CD8-positive, alpha-beta memory T cell (primary cell): Measurements from ENCODE around the gene ITGB5. TPM values are rescaled to one million over a fixed set of nuclear protein-coding genes. Genes with fewer than 3 reads are reported as not detected.
A peak's percentile ranks its signal among the peaks of the same experiment; 100 is the strongest.

Experiments used
- CTCF ChIA-PET: fragments of 350-600 bp; sonication (Branson Sonifier 250); formaldehyde crosslinking; loops from one replicate; lab custom pipeline; 2021; ENCODE audit warnings: antibody characterized with exemption; lab: Charles Lee
- POLR2A ChIA-PET: fragments of 350-600 bp; sonication (Branson Sonifier 250); formaldehyde crosslinking; loops from one replicate; lab custom pipeline; 2021; ENCODE audit warnings: antibody characterized with exemption; lab: Charles Lee
- DNase-seq, 5 donors: peaks; one replicate each; pipeline versions ENCODE4 v3.0.0 to v3.0.0-alpha.2; 2020 to 2022; ENCODE audit warnings: mixed read lengths in 1 of 5
- H3K27ac ChIP-seq: one replicate; pipeline ENCODE4 v1.7.0; 2013; ENCODE audit warnings: low read depth, mild to moderate bottlenecking, low read length, moderate library complexity
- H3K27me3 ChIP-seq: 2 replicates; pipeline ENCODE4 v1.7.0; 2013; ENCODE audit warnings: low read length, mild to moderate bottlenecking; ENCODE audit not compliant: insufficient read depth, poor library complexity, severe bottlenecking
- H3K36me3 ChIP-seq: 2 replicates; pipeline ENCODE4 v1.7.0; 2013; ENCODE audit warnings: mild to moderate bottlenecking, low read length, moderate library complexity; ENCODE audit not compliant: insufficient read depth
- H3K4me1 ChIP-seq: 2 replicates; pipeline ENCODE4 v1.7.0; 2013; ENCODE audit warnings: mild to moderate bottlenecking, low read length, moderate library complexity; ENCODE audit not compliant: insufficient read depth
- H3K4me3 ChIP-seq: 2 replicates; pipeline ENCODE4 v1.7.0; 2013; ENCODE audit warnings: mild to moderate bottlenecking, low read length
- H3K9me3 ChIP-seq: 2 replicates; pipeline ENCODE4 v1.7.0; 2013; ENCODE audit warnings: mild to moderate bottlenecking, low read length
- H3K27ac Mint-ChIP-seq, 8 donors: one replicate each; pipeline ENCODE4 v1.8.0; 2020 to 2021; ENCODE audit warnings: mixed read lengths in 8 of 8, mild to moderate bottlenecking in 6 of 8, inconsistent platforms in 3 of 8, moderate library complexity in 3 of 8
- H3K27me3 Mint-ChIP-seq, 2 donors: one replicate each; pipeline ENCODE4 v1.8.0; 2020 to 2021; ENCODE audit warnings: mixed read lengths in 2 of 2, mild to moderate bottlenecking in 1 of 2, moderate library complexity in 1 of 2
- H3K36me3 Mint-ChIP-seq, 3 donors: one replicate each; pipeline ENCODE4 v1.8.0; 2020 to 2021; ENCODE audit warnings: mixed read lengths in 3 of 3, inconsistent platforms in 1 of 3, mild to moderate bottlenecking in 1 of 3
- H3K4me1 Mint-ChIP-seq, 3 donors: one replicate each; pipeline ENCODE4 v1.8.0; 2020 to 2021; ENCODE audit warnings: mixed read lengths in 3 of 3, inconsistent platforms in 1 of 3, mild to moderate bottlenecking in 1 of 3
- H3K4me3 Mint-ChIP-seq, 7 donors: one replicate each; pipeline ENCODE4 v1.8.0; 2020 to 2021; ENCODE audit warnings: mixed read lengths in 7 of 7, mild to moderate bottlenecking in 6 of 7, moderate library complexity in 4 of 7, inconsistent platforms in 2 of 7
- H3K9me3 Mint-ChIP-seq, 5 donors: one replicate each; pipeline ENCODE4 v1.8.0; 2020 to 2022; ENCODE audit warnings: mixed read lengths in 5 of 5, mild to moderate bottlenecking in 3 of 5, moderate library complexity in 2 of 5, inconsistent platforms in 1 of 5
- polyA plus RNA-seq: library from polyadenylated mRNA; unstranded; fragments of 300-500 nt; fragmentation: Illumina TruSeq; gene quantifications from one replicate; pipeline ENCODE4 v1.2.3, GENCODE V29; 2021
- total RNA-seq, 2 experiments: library from RNA; stranded (reverse); gene quantifications; one replicate each; pipeline ENCODE4 v1.2.3, GENCODE V29; 2021

Gene ITGB5
- total and polyA plus RNA-seq, 3 experiments from 2014 or later, result 0.62 to 3.3 (median 2.0) TPM

- Histone ChIP-seq H3K36me3 (no peaks in the 10 kb centered on the region), H3K9me3 (no peaks in the 10 kb centered on the region), H3K4me1 (peaks cover 11% of the 10 kb centered on the region), H3K4me3 (no peak overlapping the region), H3K27me3 (no peaks in the 10 kb centered on the region), H3K27ac (no peak overlapping the region)
- Mint-ChIP-seq H3K4me3 (peak overlapping the region in 1 of 7 donors; percentile 32), H3K4me1 (peaks cover 17 to 32% (median 24%) of the 10 kb centered on the region in 3 donors), H3K9me3 (no peaks in the 10 kb centered on the region), H3K36me3 (no peaks in the 10 kb centered on the region), H3K27ac (peak overlapping the region in 4 of 8 donors; percentile 13 to 58 (median 18)), H3K27me3 (peaks cover 8 to 18% of the 10 kb centered on the region in 2 donors)
- DNase-seq, result no peak
- CTCF ChIA-PET, result no interaction called here
- POLR2A ChIA-PET, result no interaction called here
These were observed 50.1 kb downstream of the ITGB5 start for GRCh38 chr3:124837065-124837464.

DNA sequence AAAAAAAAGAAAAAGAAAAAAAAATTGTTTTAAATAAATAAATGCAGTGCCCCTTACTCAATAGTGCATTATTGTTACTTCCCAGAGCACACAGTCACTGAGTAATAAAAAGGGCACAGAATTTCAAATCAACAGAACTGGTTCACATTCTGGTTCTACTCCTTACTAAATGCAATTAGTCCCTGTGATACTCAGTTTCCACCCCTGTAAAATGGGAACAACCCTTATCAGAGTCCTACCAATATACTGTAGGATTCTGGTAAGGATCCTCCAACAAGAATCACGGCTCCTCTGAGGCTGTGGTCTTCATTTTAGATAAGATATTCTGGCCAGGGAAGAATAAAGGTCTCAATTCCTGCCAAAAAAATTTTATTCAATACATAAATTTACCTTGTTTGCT, 50.7 kb downstream of the ITGB5 start:
- H3K9me3 ChIP-seq, result no peaks in the 10 kb centered on the region
- ChIA-PET CTCF (no interaction called here), POLR2A (no interaction called here)
- no peaks in the 10 kb centered on the region for H3K27me3 ChIP-seq
- H3K4me1 ChIP-seq, result peaks cover 11% of the 10 kb centered on the region
- no peak for DNase-seq
- no peak overlapping the region for H3K27ac ChIP-seq
- H3K27me3 Mint-ChIP-seq, result peaks cover 8 to 15% of the 10 kb centered on the region in 2 donors
- peak overlapping the region in 2 of 8 donors; percentile 21 to 27 for H3K27ac Mint-ChIP-seq
- H3K4me1 Mint-ChIP-seq, result peaks cover 17 to 32% (median 24%) of the 10 kb centered on the region in 3 donors
- peak overlapping the region in 1 of 7 donors; percentile 3 for H3K4me3 Mint-ChIP-seq
- H3K36me3 ChIP-seq, result no peaks in the 10 kb centered on the region
- H3K4me3 ChIP-seq, result no peak overlapping the region
- H3K9me3 Mint-ChIP-seq, result no peaks in the 10 kb centered on the region
- H3K36me3 Mint-ChIP-seq, result no peaks in the 10 kb centered on the region

GRCh38 chr3:124834723-124835718, 52.1 kb downstream of the ITGB5 start:
- Histone ChIP-seq H3K27me3 (no peaks in the 10 kb centered on the region), H3K9me3 (no peaks in the 10 kb centered on the region), H3K27ac (no peak overlapping the region), H3K4me1 (peaks cover 11% of the 10 kb centered on the region), H3K4me3 (peak overlapping the region; percentile 57), H3K36me3 (no peaks in the 10 kb centered on the region)
- POLR2A ChIA-PET, result no interaction called here
- peak overlapping the region; percentile 55 to 92 (median 84) for H3K4me3 Mint-ChIP-seq
- peaks cover 6 to 16% of the 10 kb centered on the region in 2 donors for H3K27me3 Mint-ChIP-seq
- H3K9me3 Mint-ChIP-seq, result no peaks in the 10 kb centered on the region
- CTCF ChIA-PET, result interaction anchor here (1.4 kb wide), 1 partner anchor 66 kb away, joined by 6 read pairs; no protein-coding TSS in a partner anchor
- H3K27ac Mint-ChIP-seq, result peak overlapping the region; percentile 21 to 93 (median 74)
- DNase-seq, result peak; percentile 13 to 62 (median 26)
- H3K4me1 Mint-ChIP-seq, result peaks cover 17 to 32% (median 24%) of the 10 kb centered on the region in 3 donors
- no peaks in the 10 kb centered on the region for H3K36me3 Mint-ChIP-seq

DNA sequence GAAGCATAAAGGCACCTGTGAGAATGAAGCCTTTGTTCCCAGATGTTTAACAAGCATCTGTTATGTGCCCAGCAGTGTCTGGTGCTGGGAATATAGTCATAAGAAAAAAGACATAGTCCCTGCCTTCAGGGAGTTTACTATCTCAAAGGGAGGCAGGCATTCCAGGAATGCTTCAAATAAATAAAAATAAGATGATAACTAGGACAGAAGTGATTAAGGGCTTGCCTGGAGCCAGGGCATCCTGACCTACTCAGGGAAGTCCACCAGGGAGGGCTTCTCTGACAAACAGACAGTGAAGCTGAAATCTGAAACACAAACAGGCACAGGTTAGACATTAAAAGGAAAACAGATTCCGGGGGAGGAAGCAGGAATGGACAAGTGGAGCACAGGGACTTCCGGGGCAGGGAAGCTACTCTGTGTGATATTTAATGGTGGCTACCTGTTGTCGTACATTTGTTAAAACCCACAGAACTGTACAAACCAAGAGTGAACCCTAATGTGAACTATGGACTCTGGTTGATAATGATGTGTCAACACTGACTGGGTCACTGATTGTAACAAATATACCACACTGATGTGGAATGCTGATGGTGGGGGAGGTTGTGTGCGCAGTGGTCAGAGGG, 53.3 kb downstream of the ITGB5 start:
- Mint-ChIP-seq H3K4me3 (peak overlapping the region in 5 of 7 donors; percentile 26 to 73 (median 61)), H3K27me3 (peaks cover 6 to 22% of the 10 kb centered on the region in 2 donors), H3K27ac (peak overlapping the region in 5 of 8 donors; percentile 9 to 64 (median 47)), H3K4me1 (peaks cover 17 to 32% (median 24%) of the 10 kb centered on the region in 3 donors), H3K36me3 (no peaks in the 10 kb centered on the region), H3K9me3 (no peaks in the 10 kb centered on the region)
- peaks cover 11% of the 10 kb centered on the region for H3K4me1 ChIP-seq
- no peak for DNase-seq
- CTCF ChIA-PET, result no interaction called here
- H3K27ac ChIP-seq, result no peak overlapping the region
- H3K36me3 ChIP-seq, result no peaks in the 10 kb centered on the region
- no peak overlapping the region for H3K4me3 ChIP-seq
- no peaks in the 10 kb centered on the region for H3K27me3 ChIP-seq
- no peaks in the 10 kb centered on the region for H3K9me3 ChIP-seq
- POLR2A ChIA-PET, result no interaction called here

DNA sequence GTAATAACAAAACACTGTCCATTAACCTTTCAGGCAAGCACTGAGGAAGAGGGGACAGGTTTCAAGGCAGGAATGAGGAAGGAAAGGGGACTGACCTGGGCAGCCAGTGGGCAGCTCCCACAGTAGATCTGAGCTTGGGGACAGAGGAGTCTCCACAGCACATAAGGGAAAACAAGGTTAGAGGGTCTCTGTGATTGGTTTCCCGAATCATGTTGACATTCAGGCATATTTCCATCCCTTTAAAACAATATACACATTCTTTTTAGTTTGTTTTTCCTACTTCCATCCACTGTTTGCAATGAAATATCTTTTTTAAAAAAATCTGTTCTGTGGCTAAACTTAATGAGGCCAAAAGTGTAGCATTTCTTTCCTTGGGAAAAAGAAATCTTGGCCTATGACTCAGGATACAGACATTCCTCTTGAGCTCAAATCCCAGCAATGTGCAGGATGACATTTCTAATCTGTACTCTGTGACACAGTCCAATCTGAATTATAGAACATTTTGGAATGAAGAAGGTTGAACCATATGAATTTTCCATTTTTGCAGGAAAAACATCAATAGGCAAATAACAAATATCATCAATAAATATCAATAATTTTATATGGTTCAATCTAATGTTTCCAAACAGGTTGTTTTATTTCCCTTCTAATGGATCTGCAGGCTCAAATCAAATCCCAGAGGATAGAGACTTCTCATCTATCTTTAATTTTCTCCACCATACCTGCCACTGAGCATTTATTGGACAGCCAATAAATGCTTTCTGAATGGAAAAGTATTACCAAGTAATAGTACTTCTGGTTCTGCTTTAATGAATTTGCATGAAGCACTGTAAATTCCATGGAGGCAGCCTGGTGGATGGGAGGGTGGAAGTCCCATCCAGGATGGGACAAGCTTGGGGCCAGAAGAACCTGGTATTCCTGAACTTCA, 54.1 kb downstream of the ITGB5 start:
- POLR2A ChIA-PET, result no interaction called here
- Mint-ChIP-seq H3K4me3 (no peak overlapping the region), H3K27me3 (peaks cover 6 to 22% of the 10 kb centered on the region in 2 donors), H3K36me3 (no peaks in the 10 kb centered on the region), H3K9me3 (no peaks in the 10 kb centered on the region), H3K4me1 (peaks cover 17 to 32% (median 24%) of the 10 kb centered on the region in 3 donors), H3K27ac (no peak overlapping the region)
- DNase-seq, result no peak
- H3K4me3 ChIP-seq, result no peak overlapping the region
- H3K4me1 ChIP-seq, result peaks cover 11% of the 10 kb centered on the region
- CTCF ChIA-PET, result no interaction called here
- H3K9me3 ChIP-seq, result no peaks in the 10 kb centered on the region
- no peaks in the 10 kb centered on the region for H3K36me3 ChIP-seq
- no peak overlapping the region for H3K27ac ChIP-seq
- no peaks in the 10 kb centered on the region for H3K27me3 ChIP-seq

DNA sequence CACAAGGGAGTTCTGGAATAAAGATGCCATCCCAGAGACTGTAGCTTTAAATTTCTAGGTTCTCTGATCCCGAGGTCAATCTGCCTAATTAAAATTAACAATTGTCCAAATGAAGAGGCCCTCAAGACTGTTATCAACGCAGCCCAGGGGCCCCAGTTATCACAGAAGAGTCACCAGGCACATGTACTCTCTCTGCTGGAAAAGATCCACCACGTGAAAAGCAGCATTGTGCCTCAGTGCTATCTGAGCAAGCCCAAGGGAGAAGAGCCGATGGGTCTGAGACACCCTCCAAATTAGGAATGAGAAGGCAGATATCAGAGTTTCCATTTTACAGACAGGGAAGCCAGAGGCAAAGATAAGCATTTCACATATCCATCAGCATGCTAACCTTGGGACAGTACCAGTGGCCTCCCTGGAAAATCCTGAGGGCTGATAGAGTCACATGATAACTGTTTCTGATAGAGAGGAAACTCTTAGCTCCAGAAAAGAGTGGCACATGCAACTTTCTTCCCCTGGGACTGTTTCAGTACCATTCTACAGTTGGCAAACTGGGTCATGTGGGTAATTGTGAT, 55.5 kb downstream of the ITGB5 start:
- Mint-ChIP-seq H3K36me3 (no peaks in the 10 kb centered on the region), H3K27ac (no peak overlapping the region), H3K4me1 (peaks cover 12 to 24% (median 17%) of the 10 kb centered on the region in 3 donors), H3K9me3 (no peaks in the 10 kb centered on the region), H3K4me3 (peak overlapping the region in 1 of 7 donors; percentile 2), H3K27me3 (peaks cover 6 to 22% of the 10 kb centered on the region in 2 donors)
- peaks cover 11% of the 10 kb centered on the region for H3K4me1 ChIP-seq
- ChIA-PET CTCF (no interaction called here), POLR2A (no interaction called here)
- H3K27me3 ChIP-seq, result no peaks in the 10 kb centered on the region
- no peaks in the 10 kb centered on the region for H3K36me3 ChIP-seq
- H3K4me3 ChIP-seq, result no peak overlapping the region
- DNase-seq, result no peak
- no peaks in the 10 kb centered on the region for H3K9me3 ChIP-seq
- no peak overlapping the region for H3K27ac ChIP-seq

GRCh38 chr3:124829819-124830554, 57.2 kb downstream of the ITGB5 start:
- no peak for DNase-seq
- Mint-ChIP-seq H3K9me3 (no peaks in the 10 kb centered on the region), H3K4me1 (peaks cover 3 to 10% (median 7%) of the 10 kb centered on the region in 3 donors), H3K27ac (peak overlapping the region in 1 of 8 donors; percentile 61), H3K4me3 (no peak overlapping the region), H3K27me3 (peaks cover 2 to 19% of the 10 kb centered on the region in 2 donors), H3K36me3 (no peaks in the 10 kb centered on the region)
- CTCF ChIA-PET, result no interaction called here
- peaks cover 4% of the 10 kb centered on the region for H3K4me1 ChIP-seq
- H3K9me3 ChIP-seq, result no peaks in the 10 kb centered on the region
- no peak overlapping the region for H3K27ac ChIP-seq
- H3K4me3 ChIP-seq, result no peak overlapping the region
- POLR2A ChIA-PET, result no interaction called here
- no peaks in the 10 kb centered on the region for H3K36me3 ChIP-seq
- no peaks in the 10 kb centered on the region for H3K27me3 ChIP-seq
